ENCODE data around the gene SLC36A1. TPM values are rescaled to one million over a fixed set of nuclear protein-coding genes. Genes with fewer than 3 reads are reported as not detected.

SLC36A1 gene
- total RNA-seq, 2 donors from 2014 or later = 15.4 to 33.3 TPM

DNA sequence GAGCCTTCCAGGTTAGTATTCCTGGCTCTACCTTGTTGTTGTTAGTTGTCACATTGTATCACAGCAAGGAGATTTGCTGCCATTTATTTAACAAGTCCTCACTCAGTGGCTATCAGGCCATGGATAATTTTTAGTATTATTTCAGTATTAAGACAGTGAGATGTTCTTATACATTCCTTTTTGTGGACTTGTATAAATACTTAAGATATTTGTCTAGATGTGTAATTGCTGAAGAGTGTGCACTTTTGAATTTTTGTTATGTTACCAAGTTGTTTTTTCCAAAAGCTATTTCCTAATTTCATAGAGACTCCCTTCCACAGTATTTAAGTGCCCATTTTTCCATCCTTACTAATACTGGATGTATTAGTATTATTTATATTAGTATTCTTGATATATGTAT is 22.0 kb downstream of the SLC36A1 start:
- no peak overlapping the region for H3K4me3 Mint-ChIP-seq
- DNase-seq = no peak
- H3K27me3 Mint-ChIP-seq (ENCODE audit: insufficient read depth) = no peaks in the 10 kb centered on the region
- Histone ChIP-seq H3K36me3 (ENCODE audit: control insufficient read depth, insufficient read depth, low read length) (peaks cover 63% of the 10 kb centered on the region), H3K4me3 (ENCODE audit: low read length) (no peak overlapping the region), H3K9me3 (ENCODE audit: control insufficient read depth, low read length) (no peaks in the 10 kb centered on the region), H3K9ac (ENCODE audit: extremely low read depth, low read length, poor library complexity, severe bottlenecking) (no peak overlapping the region), H3K4me1 (ENCODE audit: control insufficient read depth, insufficient read depth, low read length) (no peaks in the 10 kb centered on the region), H3K27me3 (ENCODE audit: control insufficient read depth, insufficient read depth, low read length, poor library complexity, severe bottlenecking) (no peaks in the 10 kb centered on the region), H3K27ac (ENCODE audit: low read depth, low read length) (no peak overlapping the region)
- TF ChIP-seq, protein P1, sequence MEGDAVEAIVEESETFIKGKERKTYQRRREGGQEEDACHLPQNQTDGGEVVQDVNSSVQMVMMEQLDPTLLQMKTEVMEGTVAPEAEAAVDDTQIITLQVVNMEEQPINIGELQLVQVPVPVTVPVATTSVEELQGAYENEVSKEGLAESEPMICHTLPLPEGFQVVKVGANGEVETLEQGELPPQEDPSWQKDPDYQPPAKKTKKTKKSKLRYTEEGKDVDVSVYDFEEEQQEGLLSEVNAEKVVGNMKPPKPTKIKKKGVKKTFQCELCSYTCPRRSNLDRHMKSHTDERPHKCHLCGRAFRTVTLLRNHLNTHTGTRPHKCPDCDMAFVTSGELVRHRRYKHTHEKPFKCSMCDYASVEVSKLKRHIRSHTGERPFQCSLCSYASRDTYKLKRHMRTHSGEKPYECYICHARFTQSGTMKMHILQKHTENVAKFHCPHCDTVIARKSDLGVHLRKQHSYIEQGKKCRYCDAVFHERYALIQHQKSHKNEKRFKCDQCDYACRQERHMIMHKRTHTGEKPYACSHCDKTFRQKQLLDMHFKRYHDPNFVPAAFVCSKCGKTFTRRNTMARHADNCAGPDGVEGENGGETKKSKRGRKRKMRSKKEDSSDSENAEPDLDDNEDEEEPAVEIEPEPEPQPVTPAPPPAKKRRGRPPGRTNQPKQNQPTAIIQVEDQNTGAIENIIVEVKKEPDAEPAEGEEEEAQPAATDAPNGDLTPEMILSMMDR (conservative IDR thresholded peaks at IDR 0.05) = no peak
- H3K36me3 Mint-ChIP-seq (ENCODE audit: low read depth) = peaks cover 63% of the 10 kb centered on the region
- no peak overlapping the region for H3K27ac Mint-ChIP-seq
- no peaks in the 10 kb centered on the region for H3K4me1 Mint-ChIP-seq
- H3K9me3 Mint-ChIP-seq = no peaks in the 10 kb centered on the region

DNA sequence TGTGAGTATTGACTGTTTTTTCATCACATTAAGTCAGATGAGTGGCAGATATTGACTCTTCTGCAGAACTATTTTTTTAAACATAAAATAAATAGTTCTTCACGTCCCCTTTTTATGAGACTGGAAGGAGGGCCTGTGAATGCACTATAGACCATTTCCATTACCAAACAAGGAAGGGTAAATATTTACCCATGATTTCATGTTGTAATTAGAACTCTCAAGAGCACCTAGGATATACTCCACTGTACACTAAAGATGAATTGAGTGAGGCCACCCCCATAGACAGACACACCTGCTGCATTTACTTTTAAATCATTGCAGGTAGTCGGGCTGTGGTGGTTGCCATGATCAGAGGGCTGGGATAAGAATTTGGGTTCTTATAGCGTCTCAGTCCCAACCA is 22.6 kb downstream of the SLC36A1 start:
- peaks cover 57% of the 10 kb centered on the region for H3K36me3 Mint-ChIP-seq (ENCODE audit: low read depth)

DNA sequence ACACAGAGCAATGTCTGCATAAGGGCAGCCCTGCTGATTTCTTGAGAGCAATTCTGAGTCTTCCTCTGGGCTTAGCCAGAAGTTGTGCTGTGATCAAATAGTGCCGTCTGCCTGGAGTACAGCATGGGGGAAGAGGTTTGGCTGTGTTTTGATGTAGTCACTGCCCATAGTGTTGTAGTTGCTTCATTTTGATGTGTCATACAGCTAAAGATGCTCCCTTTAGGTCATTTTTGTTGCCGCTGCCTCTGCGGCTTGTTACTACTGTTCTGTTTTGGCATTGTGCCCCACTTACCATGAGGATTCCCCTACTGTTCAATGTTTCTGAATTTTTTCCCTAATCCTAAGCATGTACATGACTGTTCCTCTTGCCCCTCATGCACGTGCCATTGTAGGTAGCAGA is 23.0 kb downstream of the SLC36A1 start:
- no peaks in the 10 kb centered on the region for H3K9me3 Mint-ChIP-seq
- H3K27me3 Mint-ChIP-seq (ENCODE audit: insufficient read depth) = no peaks in the 10 kb centered on the region
- WGBS, 2 experiments (ENCODE audit: insufficient coverage in 1 of 2, insufficient read length in 1 of 2) = 92 to 97% methylated on average over 3 to 4 of the region's 4 CpGs
- H3K36me3 Mint-ChIP-seq (ENCODE audit: low read depth) = peaks cover 56% of the 10 kb centered on the region
- Histone ChIP-seq H3K27ac (ENCODE audit: low read depth, low read length) (no peak overlapping the region), H3K36me3 (ENCODE audit: control insufficient read depth, insufficient read depth, low read length) (peaks cover 52% of the 10 kb centered on the region), H3K27me3 (ENCODE audit: control insufficient read depth, insufficient read depth, low read length, poor library complexity, severe bottlenecking) (no peaks in the 10 kb centered on the region), H3K9ac (ENCODE audit: extremely low read depth, low read length, poor library complexity, severe bottlenecking) (no peak overlapping the region), H3K9me3 (ENCODE audit: control insufficient read depth, low read length) (no peaks in the 10 kb centered on the region), H3K4me1 (ENCODE audit: control insufficient read depth, insufficient read depth, low read length) (no peaks in the 10 kb centered on the region), H3K4me3 (ENCODE audit: low read length) (no peak overlapping the region)
- DNase-seq = no peak
- TF ChIP-seq, protein P1 (conservative IDR thresholded peaks at IDR 0.05) = no peak
- H3K4me3 Mint-ChIP-seq = no peak overlapping the region
- H3K27ac Mint-ChIP-seq = no peak overlapping the region
- no peaks in the 10 kb centered on the region for H3K4me1 Mint-ChIP-seq

More for the DNA sequence above, 22.6 kb downstream of the SLC36A1 start:
- H3K4me1 ChIP-seq (ENCODE audit: control insufficient read depth, insufficient read depth, low read length) = no peaks in the 10 kb centered on the region
- no peak overlapping the region for H3K4me3 Mint-ChIP-seq
- TF ChIP-seq, protein P1 (conservative IDR thresholded peaks at IDR 0.05) = no peak
- H3K36me3 ChIP-seq (ENCODE audit: control insufficient read depth, insufficient read depth, low read length) = peaks cover 57% of the 10 kb centered on the region
- H3K4me1 Mint-ChIP-seq = no peaks in the 10 kb centered on the region
- no peak overlapping the region for H3K9ac ChIP-seq (ENCODE audit: extremely low read depth, low read length, poor library complexity, severe bottlenecking)
- H3K27ac Mint-ChIP-seq = no peak overlapping the region
- WGBS, 2 experiments (ENCODE audit: insufficient coverage in 1 of 2, insufficient read length in 1 of 2) = 86 to 97% methylated on average over 2 to 3 of the region's 3 CpGs
- H3K27me3 ChIP-seq (ENCODE audit: control insufficient read depth, insufficient read depth, low read length, poor library complexity, severe bottlenecking) = no peaks in the 10 kb centered on the region
- DNase-seq = no peak
- H3K27me3 Mint-ChIP-seq (ENCODE audit: insufficient read depth) = no peaks in the 10 kb centered on the region
- no peak overlapping the region for H3K27ac ChIP-seq (ENCODE audit: low read depth, low read length)
- no peaks in the 10 kb centered on the region for H3K9me3 ChIP-seq (ENCODE audit: control insufficient read depth, low read length)
- H3K9me3 Mint-ChIP-seq = no peaks in the 10 kb centered on the region
- no peak overlapping the region for H3K4me3 ChIP-seq (ENCODE audit: low read length)
